IPS-15b (cell line): ENCODE measurements around the gene PTPRM.

Experiments
- H3K27me3 ChIP-seq: one replicate; pipeline ENCODE4 v1.6.1; 2013; ENCODE audit warnings: low read length; ENCODE audit not compliant: control insufficient read depth, insufficient read depth
- H3K36me3 ChIP-seq: one replicate; pipeline ENCODE4 v1.6.1; 2013; ENCODE audit warnings: low read length; ENCODE audit not compliant: control insufficient read depth, insufficient read depth
- H3K4me1 ChIP-seq: one replicate; pipeline ENCODE4 v1.6.1; 2013; ENCODE audit warnings: mild to moderate bottlenecking, low read length; ENCODE audit not compliant: control insufficient read depth, insufficient read depth
- H3K4me3 ChIP-seq: one replicate; pipeline ENCODE4 v1.5.1; 2013; ENCODE audit warnings: low read depth, low read length
- H3K9ac ChIP-seq: one replicate; pipeline ENCODE4 v1.6.1; 2013; ENCODE audit warnings: low read depth, mild to moderate bottlenecking, low read length
- H3K9me3 ChIP-seq: one replicate; pipeline ENCODE4 v1.6.1; 2013; ENCODE audit warnings: mild to moderate bottlenecking, low read length; ENCODE audit not compliant: control insufficient read depth, insufficient read depth

Gene PTPRM

DNA sequence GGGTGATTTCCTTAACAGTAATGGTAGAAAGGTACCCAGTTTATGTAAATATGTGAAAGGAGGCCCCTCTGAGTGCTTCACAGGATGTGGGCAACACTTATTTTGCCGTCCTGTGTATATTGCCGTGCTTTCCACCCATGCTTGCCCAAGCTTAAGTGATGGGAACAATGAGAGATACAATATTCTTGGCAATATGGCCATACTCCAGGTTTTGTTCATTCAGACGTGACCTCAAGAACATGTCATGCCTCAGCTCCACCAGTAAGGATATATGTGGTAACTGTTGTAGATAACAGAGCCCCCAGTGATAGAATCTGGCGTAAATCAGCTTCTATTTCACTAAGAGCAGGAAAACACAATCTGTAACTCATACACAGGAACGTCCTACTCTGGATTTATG, 318.7 kb downstream of the PTPRM start:
- Histone ChIP-seq H3K4me3 (no peak overlapping the region), H3K4me1 (no peaks in the 10 kb centered on the region), H3K9me3 (no peaks in the 10 kb centered on the region), H3K36me3 (no peaks in the 10 kb centered on the region), H3K27me3 (no peaks in the 10 kb centered on the region), H3K9ac (no peak overlapping the region)

DNA sequence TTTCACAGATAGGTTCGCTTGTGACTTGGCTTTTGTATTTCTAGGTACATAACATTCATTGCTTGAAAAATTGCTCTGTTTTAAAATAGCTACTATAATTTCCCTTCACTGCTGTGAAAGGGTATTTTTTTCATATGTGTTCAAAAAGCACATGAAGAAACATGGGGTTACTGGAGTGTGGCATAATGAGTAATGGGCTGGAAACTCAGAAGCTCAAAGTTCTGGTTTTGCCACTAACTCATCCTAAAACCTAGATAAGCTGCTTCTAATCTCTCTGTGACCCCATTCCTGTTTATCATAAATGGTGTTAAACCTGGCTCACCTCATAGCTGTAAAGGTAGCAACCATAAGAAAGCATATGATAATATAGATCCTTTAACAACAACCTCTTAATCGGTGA, 319.3 kb downstream of the PTPRM start:
- Histone ChIP-seq H3K4me1 (no peaks in the 10 kb centered on the region), H3K27me3 (no peaks in the 10 kb centered on the region), H3K9me3 (no peaks in the 10 kb centered on the region)

GRCh38 chr18:7889515-7889914, 322.4 kb downstream of the PTPRM start:
- Histone ChIP-seq H3K9ac (no peak overlapping the region), H3K4me3 (no peak overlapping the region), H3K4me1 (no peaks in the 10 kb centered on the region), H3K36me3 (no peaks in the 10 kb centered on the region), H3K9me3 (no peaks in the 10 kb centered on the region), H3K27me3 (no peaks in the 10 kb centered on the region)

More for the DNA sequence above, 319.3 kb downstream of the PTPRM start:
- Histone ChIP-seq H3K4me3 (no peak overlapping the region), H3K36me3 (no peaks in the 10 kb centered on the region), H3K9ac (no peak overlapping the region)

- H3K9me3 ChIP-seq, result no peaks in the 10 kb centered on the region
- H3K27me3 ChIP-seq, result no peaks in the 10 kb centered on the region
- H3K4me3 ChIP-seq, result no peak overlapping the region
- no peaks in the 10 kb centered on the region for H3K4me1 ChIP-seq
- no peak overlapping the region for H3K9ac ChIP-seq
- H3K36me3 ChIP-seq, result no peaks in the 10 kb centered on the region
These were observed 323.0 kb downstream of the PTPRM start for GRCh38 chr18:7890075-7890474.

DNA sequence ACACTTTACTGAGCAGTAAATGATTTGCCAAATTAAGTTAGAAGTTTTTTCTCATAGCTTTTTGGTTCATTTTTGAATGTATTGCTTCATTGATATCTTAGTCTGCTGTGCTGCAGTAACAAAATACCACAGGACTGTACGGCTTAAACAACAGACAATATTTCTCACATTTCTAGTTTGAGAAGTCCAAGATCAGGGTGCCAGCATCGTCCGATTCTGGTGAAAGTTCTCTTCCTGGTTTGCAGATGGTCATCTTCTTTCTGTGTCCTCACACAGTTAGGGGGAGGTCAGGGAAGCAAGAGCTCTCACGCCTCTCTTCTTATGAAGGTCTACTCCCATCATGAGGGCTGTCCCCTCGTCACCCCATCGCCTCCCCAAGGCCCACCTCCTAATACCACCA, 325.4 kb downstream of the PTPRM start:
- H3K4me3 ChIP-seq, result no peak overlapping the region
- H3K27me3 ChIP-seq, result no peaks in the 10 kb centered on the region
- no peaks in the 10 kb centered on the region for H3K4me1 ChIP-seq
- no peaks in the 10 kb centered on the region for H3K36me3 ChIP-seq
- no peak overlapping the region for H3K9ac ChIP-seq
- H3K9me3 ChIP-seq, result no peaks in the 10 kb centered on the region

- H3K27me3 ChIP-seq, result no peaks in the 10 kb centered on the region
- no peak overlapping the region for H3K4me3 ChIP-seq
- no peak overlapping the region for H3K9ac ChIP-seq
- H3K36me3 ChIP-seq, result no peaks in the 10 kb centered on the region
- H3K4me1 ChIP-seq, result no peaks in the 10 kb centered on the region
- H3K9me3 ChIP-seq, result no peaks in the 10 kb centered on the region
These were observed 327.5 kb downstream of the PTPRM start for GRCh38 chr18:7894592-7894991.

- Histone ChIP-seq H3K36me3 (no peaks in the 10 kb centered on the region), H3K9me3 (no peaks in the 10 kb centered on the region), H3K4me3 (no peak overlapping the region), H3K27me3 (no peaks in the 10 kb centered on the region), H3K9ac (no peak overlapping the region), H3K4me1 (no peaks in the 10 kb centered on the region)
These were observed 328.2 kb downstream of the PTPRM start for GRCh38 chr18:7895346-7895745.

- H3K4me1 ChIP-seq, result no peaks in the 10 kb centered on the region
- H3K4me3 ChIP-seq, result no peak overlapping the region
- no peaks in the 10 kb centered on the region for H3K9me3 ChIP-seq
- no peak overlapping the region for H3K9ac ChIP-seq
- H3K27me3 ChIP-seq, result no peaks in the 10 kb centered on the region
- no peaks in the 10 kb centered on the region for H3K36me3 ChIP-seq
These were observed 329.0 kb downstream of the PTPRM start for GRCh38 chr18:7896161-7896560.

DNA sequence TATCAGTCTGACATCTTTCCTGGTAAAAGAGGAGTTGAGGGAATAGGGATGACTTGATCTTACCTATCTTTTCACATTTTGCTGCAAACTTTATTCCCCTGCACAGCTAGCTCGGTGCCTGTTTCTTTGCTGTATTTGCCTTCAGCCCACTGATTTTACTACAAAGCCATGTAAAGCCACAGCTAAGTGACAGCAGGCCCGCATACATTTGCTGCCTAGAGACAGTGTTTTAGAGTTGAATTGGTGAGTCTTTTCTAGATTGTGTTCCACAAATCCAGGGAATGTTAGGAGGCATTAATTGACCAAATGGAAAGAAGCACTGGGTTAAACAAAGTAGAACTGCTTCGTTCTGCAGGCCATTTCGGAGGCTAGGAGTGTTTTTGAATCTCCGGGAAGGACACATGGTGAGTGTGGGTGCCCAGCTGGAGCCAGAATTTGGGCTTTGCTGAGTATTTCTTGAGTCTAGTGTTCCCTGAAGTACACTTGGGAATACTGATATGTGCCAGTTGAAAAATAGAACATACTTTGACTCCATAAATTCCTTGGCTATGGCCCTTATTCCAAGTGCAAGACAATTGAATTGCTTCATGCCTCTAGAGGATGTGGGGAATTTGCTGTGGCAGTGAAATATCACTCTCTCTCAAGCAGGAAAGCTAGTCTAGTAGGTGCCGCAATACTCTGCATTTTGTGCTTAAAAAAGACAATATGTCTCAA, 329.8 kb downstream of the PTPRM start:
- Histone ChIP-seq H3K9me3 (no peaks in the 10 kb centered on the region), H3K27me3 (no peaks in the 10 kb centered on the region), H3K4me3 (no peak overlapping the region), H3K9ac (no peak overlapping the region), H3K36me3 (no peaks in the 10 kb centered on the region), H3K4me1 (no peaks in the 10 kb centered on the region)

DNA sequence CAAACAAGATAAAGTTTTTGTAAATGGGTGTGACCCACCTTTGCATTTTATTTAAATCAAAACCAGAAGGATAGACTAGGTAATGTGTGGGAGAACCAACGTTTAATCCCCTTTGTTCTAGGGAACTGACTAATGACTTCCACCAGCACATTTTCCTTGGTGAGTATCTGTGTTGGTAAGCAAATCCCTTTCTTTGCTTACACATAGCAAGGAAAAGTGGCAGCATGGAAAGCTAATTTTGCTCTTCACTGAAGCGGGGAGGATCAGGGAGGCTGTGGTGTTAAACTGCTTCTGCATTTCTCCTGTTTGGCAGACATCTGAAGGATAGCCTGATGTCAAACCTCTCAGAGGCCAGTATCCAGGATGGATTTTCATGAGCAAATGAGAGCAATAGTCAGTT, 331.1 kb downstream of the PTPRM start:
- H3K36me3 ChIP-seq, result no peaks in the 10 kb centered on the region
- H3K9me3 ChIP-seq, result no peaks in the 10 kb centered on the region
- H3K4me1 ChIP-seq, result no peaks in the 10 kb centered on the region
- no peak overlapping the region for H3K9ac ChIP-seq
- H3K27me3 ChIP-seq, result no peaks in the 10 kb centered on the region
- no peak overlapping the region for H3K4me3 ChIP-seq

- H3K36me3 ChIP-seq, result no peaks in the 10 kb centered on the region
- H3K9me3 ChIP-seq, result no peaks in the 10 kb centered on the region
- H3K9ac ChIP-seq, result no peak overlapping the region
- no peak overlapping the region for H3K4me3 ChIP-seq
- H3K4me1 ChIP-seq, result no peaks in the 10 kb centered on the region
- no peaks in the 10 kb centered on the region for H3K27me3 ChIP-seq
These were observed 332.0 kb downstream of the PTPRM start for GRCh38 chr18:7899078-7899477.

DNA sequence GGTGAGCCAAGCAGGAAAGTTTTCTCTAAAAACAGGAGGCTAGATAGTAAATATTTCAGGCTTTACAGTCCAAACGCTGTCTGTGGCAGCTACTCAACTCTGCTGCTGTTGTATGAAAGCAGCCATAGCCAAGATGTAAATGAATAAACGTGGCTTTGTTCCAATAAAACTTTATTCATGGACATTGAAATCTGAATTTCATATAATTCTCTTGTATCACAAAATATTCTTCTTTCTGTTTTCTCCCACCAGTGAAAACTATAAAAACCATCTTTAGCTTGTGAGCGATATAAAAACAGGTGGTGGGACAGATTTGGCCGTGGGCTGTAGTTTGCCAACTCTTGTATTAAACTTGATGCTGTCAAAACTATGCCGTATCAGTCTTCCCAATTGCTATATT, 333.0 kb downstream of the PTPRM start:
- no peaks in the 10 kb centered on the region for H3K9me3 ChIP-seq
- no peaks in the 10 kb centered on the region for H3K36me3 ChIP-seq
- no peak overlapping the region for H3K9ac ChIP-seq
- no peaks in the 10 kb centered on the region for H3K4me1 ChIP-seq
- no peaks in the 10 kb centered on the region for H3K27me3 ChIP-seq
- no peak overlapping the region for H3K4me3 ChIP-seq
